Measurements from ENCODE around the gene PRELID3B.

PRELID3B gene

GRCh38 chr20:58990651-58991445 is 51.7 kb downstream of the PRELID3B start:
- no peak for DNase-seq

GRCh38 chr20:58989196-58989595 is 53.4 kb downstream of the PRELID3B start:
- no peak for DNase-seq

GRCh38 chr20:58988565-58988882 is 54.1 kb downstream of the PRELID3B start:
- DNase-seq = no peak

GRCh38 chr20:58987790-58988564 is 54.6 kb downstream of the PRELID3B start:
- no peak for DNase-seq

GRCh38 chr20:58986968-58987517 is 55.5 kb downstream of the PRELID3B start:
- no peak for DNase-seq

GRCh38 chr20:58986286-58986967 is 56.2 kb downstream of the PRELID3B start:
- DNase-seq = no peak

- no peak for DNase-seq
Measured at GRCh38 chr20:58985656-58986055, 56.9 kb downstream of the PRELID3B start.

GRCh38 chr20:58984691-58985090 is 57.9 kb downstream of the PRELID3B start:
- no peak for DNase-seq

Data from HCEC 1CT (cell line).